GM10248 (cell line): Measurements from ENCODE around the gene FNBP1L.

Experiments used
- CTCF ChIA-PET: fragments of 300-600 bp; sonication (Branson Sonifier 250); formaldehyde crosslinking; extraction: SDS; loops from one replicate; lab custom pipeline; 2021; ENCODE audit warnings: antibody characterized with exemption; lab: Yijun Ruan, JAX
- POLR2A ChIA-PET: fragments of 350-650 bp; sonication (Branson Sonifier 250); formaldehyde crosslinking; extraction: SDS; loops from one replicate; lab custom pipeline; 2020; ENCODE audit warnings: antibody characterized with exemption; lab: Yijun Ruan, JAX
- DNase-seq: peaks from one replicate; pipeline ENCODE4 v3.0.0; 2012; ENCODE audit errors: extremely low spot score
- CTCF ChIP-seq: IDR thresholded peaks from 2 replicates; pipeline ENCODE4 v1.5.1; 2012; ENCODE audit warnings: mild to moderate bottlenecking, low read depth; ENCODE audit errors: extremely low read depth, missing control alignments, control extremely low read depth

FNBP1L gene

GRCh38 chr1:93501399-93501798 lies 53.5 kb downstream of the FNBP1L start:
- ChIA-PET CTCF (interaction anchor here (1.1 to 1.9 kb wide), 2 partner anchors 13 to 17 kb away, joined by 5 read pairs; no protein-coding TSS in a partner anchor), POLR2A (no interaction called here)
- DNase-seq, result no peak
- TF ChIP-seq CTCF, result no peak

GRCh38 chr1:93501829-93502369 lies 54.0 kb downstream of the FNBP1L start:
- no peak for DNase-seq
- POLR2A ChIA-PET, result no interaction called here
- no peak for TF ChIP-seq CTCF
- CTCF ChIA-PET, result no interaction called here

GRCh38 chr1:93502571-93502970 lies 54.7 kb downstream of the FNBP1L start:
- no peak for DNase-seq
- POLR2A ChIA-PET, result no interaction called here
- CTCF ChIA-PET, result no interaction called here
- no peak for TF ChIP-seq CTCF

- ChIA-PET CTCF (no interaction called here), POLR2A (no interaction called here)
- no peak for DNase-seq
- no peak for TF ChIP-seq CTCF
These were observed 55.2 kb downstream of the FNBP1L start for GRCh38 chr1:93503163-93503562.

- TF ChIP-seq CTCF, result no peak
- ChIA-PET POLR2A (no interaction called here), CTCF (no interaction called here)
- DNase-seq, result no peak
These were observed 55.9 kb downstream of the FNBP1L start for GRCh38 chr1:93503816-93504215.

- ChIA-PET POLR2A (no interaction called here), CTCF (no interaction called here)
- no peak for TF ChIP-seq CTCF
- no peak for DNase-seq
These were observed 56.5 kb downstream of the FNBP1L start for GRCh38 chr1:93504247-93505033.
